GM06990 (cell line): ENCODE data around the gene EIF4E2.

ENCODE experiments used
- DNase-seq: peaks from one replicate; pipeline ENCODE4 v3.0.0-alpha.2; 2011; ENCODE audit not compliant: insufficient read length; ENCODE audit errors: extremely low read depth
- H3K27me3 ChIP-seq: replicated peaks from 2 replicates; pipeline ENCODE4 v1.6.0; 2011; ENCODE audit warnings: low read length; ENCODE audit not compliant: control insufficient read depth, insufficient read depth
- H3K36me3 ChIP-seq: 2 replicates; pipeline ENCODE4 v1.5.1; 2011; ENCODE audit warnings: low read length; ENCODE audit not compliant: control insufficient read depth, insufficient read depth
- H3K4me3 ChIP-seq: replicated peaks from 2 replicates; pipeline ENCODE4 v1.5.1; 2011; ENCODE audit warnings: low read depth, mild to moderate bottlenecking, control low read depth, low read length
- CTCF ChIP-seq: IDR thresholded peaks from 2 replicates; pipeline ENCODE4 v1.5.1; 2011; ENCODE audit warnings: low read length, control low read depth, mild to moderate bottlenecking, inconsistent platforms; ENCODE audit not compliant: insufficient read depth, poor library complexity, severe bottlenecking

Gene EIF4E2

GRCh38 chr2:232604535-232604934 is 54.0 kb downstream of the EIF4E2 start:
- no peak overlapping the region for H3K4me3 ChIP-seq
- DNase-seq, result no peak
- TF ChIP-seq CTCF, result no peak
- no peaks in the 10 kb centered on the region; the same call in 1 of the 2 replicates for H3K27me3 ChIP-seq
- no peaks in the 10 kb centered on the region for H3K36me3 ChIP-seq

- Histone ChIP-seq H3K27me3 (no peaks in the 10 kb centered on the region; the same call in 1 of the 2 replicates), H3K4me3 (no peak overlapping the region), H3K36me3 (no peaks in the 10 kb centered on the region)
- no peak for TF ChIP-seq CTCF
- no peak for DNase-seq
Measured at GRCh38 chr2:232607011-232607410, 56.5 kb downstream of the EIF4E2 start.

- TF ChIP-seq CTCF, result no peak
- Histone ChIP-seq H3K36me3 (no peaks in the 10 kb centered on the region), H3K27me3 (no peaks in the 10 kb centered on the region), H3K4me3 (no peak overlapping the region)
- no peak for DNase-seq
Measured at GRCh38 chr2:232609607-232610006, 59.1 kb downstream of the EIF4E2 start.

- no peaks in the 10 kb centered on the region for H3K27me3 ChIP-seq
- H3K4me3 ChIP-seq, result no peak overlapping the region
- DNase-seq, result no peak
- H3K36me3 ChIP-seq, result no peaks in the 10 kb centered on the region
- no peak for TF ChIP-seq CTCF
Measured at GRCh38 chr2:232610081-232610480, 59.6 kb downstream of the EIF4E2 start.

- TF ChIP-seq CTCF, result no peak
- Histone ChIP-seq H3K4me3 (no peak overlapping the region), H3K27me3 (no peaks in the 10 kb centered on the region), H3K36me3 (no peaks in the 10 kb centered on the region)
- no peak for DNase-seq
Measured at GRCh38 chr2:232611061-232611460, 60.6 kb downstream of the EIF4E2 start.

- no peak overlapping the region for H3K4me3 ChIP-seq
- H3K27me3 ChIP-seq, result no peaks in the 10 kb centered on the region
- TF ChIP-seq CTCF, result peak; percentile 97
- H3K36me3 ChIP-seq, result no peaks in the 10 kb centered on the region
- peak; percentile 31 for DNase-seq
Measured at GRCh38 chr2:232611559-232612218, 61.2 kb downstream of the EIF4E2 start.
